ENCODE measurements around the gene LRRC17.

LRRC17 gene, protein sequence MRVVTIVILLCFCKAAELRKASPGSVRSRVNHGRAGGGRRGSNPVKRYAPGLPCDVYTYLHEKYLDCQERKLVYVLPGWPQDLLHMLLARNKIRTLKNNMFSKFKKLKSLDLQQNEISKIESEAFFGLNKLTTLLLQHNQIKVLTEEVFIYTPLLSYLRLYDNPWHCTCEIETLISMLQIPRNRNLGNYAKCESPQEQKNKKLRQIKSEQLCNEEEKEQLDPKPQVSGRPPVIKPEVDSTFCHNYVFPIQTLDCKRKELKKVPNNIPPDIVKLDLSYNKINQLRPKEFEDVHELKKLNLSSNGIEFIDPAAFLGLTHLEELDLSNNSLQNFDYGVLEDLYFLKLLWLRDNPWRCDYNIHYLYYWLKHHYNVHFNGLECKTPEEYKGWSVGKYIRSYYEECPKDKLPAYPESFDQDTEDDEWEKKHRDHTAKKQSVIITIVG

DNA sequence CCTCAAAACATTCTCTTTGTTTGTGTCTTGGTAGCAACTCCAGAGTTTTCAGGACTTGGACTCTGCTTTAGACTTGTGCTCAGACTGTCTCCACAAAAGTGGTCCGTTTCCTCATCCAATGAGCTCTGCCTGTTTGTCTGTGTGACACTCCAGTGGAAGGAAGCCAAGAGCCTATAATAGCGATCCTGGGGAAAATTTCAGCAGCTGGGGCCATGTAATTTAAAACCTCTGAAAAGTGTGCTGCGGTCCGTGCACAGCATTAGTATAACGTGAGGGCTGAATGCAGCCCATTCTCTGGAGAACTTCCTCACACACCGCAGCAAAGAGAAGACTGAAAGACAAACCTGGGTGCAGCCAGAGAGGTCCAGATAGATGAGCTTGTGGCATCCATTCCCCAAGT is at the start of gene LRRC17:
LRRC17 (plus strand) TSS at position 259 of the 400 bp plus-strand sequence. CDS start 20,914 bp downstream, outside the sequence.
- H3K4me3 ChIP-seq (ENCODE audit: low read depth, low read length): peak within 1 kb of the TSS; percentile 63
- TF ChIP-seq, protein P1, sequence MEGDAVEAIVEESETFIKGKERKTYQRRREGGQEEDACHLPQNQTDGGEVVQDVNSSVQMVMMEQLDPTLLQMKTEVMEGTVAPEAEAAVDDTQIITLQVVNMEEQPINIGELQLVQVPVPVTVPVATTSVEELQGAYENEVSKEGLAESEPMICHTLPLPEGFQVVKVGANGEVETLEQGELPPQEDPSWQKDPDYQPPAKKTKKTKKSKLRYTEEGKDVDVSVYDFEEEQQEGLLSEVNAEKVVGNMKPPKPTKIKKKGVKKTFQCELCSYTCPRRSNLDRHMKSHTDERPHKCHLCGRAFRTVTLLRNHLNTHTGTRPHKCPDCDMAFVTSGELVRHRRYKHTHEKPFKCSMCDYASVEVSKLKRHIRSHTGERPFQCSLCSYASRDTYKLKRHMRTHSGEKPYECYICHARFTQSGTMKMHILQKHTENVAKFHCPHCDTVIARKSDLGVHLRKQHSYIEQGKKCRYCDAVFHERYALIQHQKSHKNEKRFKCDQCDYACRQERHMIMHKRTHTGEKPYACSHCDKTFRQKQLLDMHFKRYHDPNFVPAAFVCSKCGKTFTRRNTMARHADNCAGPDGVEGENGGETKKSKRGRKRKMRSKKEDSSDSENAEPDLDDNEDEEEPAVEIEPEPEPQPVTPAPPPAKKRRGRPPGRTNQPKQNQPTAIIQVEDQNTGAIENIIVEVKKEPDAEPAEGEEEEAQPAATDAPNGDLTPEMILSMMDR (conservative IDR thresholded peaks at IDR 0.05; ENCODE audit: low read depth, low read length): no peak
- peak; percentile 96 for DNase-seq (ENCODE audit: low read depth)

DNA sequence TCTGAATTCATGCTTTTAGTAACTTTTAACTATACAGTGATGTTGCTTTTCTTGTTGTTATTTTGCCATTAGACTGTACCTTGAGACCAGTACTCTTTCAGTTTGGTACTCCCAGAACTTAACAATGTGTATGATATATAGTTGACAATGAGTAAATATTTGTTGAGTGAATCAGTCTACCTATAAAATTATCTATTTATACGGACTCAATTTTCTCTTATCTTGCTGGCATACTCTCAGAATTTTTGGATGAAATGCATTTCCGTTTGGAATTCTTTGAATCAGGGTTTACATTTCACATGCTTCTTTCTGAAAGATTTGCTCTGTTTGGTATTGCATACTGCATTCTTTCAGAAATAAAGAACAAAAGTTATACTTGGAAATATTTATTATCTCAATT is 47.8 kb upstream of the LRRC17 start:
- H3K4me3 ChIP-seq (ENCODE audit: low read depth, low read length): no peak overlapping the region
- TF ChIP-seq, protein P1 (conservative IDR thresholded peaks at IDR 0.05; ENCODE audit: low read depth, low read length): no peak
- no peak for DNase-seq (ENCODE audit: low read depth)

DNA sequence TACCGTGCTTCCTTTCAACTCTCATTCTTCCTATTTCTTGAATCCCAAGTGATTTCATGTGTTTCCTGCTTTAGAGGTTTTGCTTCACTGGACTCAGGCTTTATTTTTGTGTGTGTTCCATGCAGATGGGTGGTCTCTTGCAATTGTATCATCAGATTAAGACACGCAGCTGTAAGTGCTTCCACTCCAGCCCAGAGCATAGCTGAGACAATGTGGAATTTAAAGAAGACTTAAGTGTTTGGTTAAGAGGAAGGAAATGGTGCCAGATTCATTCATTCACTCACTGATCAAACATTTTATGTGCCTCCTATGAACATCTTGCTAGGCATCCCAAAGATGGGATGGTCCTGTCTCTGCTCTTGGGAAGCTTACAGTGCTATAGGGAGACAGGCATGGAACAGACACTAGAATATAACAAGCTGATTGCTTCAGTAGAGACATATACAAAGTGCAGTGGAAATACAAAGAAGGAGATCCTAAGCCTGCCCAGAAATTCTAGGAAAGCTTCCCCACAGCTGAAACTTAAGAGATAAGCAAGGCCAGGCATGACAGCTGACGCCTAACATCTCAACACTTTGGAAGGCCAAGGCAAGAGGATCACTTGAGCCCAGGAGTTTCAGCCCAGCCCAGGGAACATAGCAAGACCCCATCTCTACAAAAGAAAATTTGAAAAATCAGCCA is 46.1 kb upstream of the LRRC17 start:
- H3K4me3 ChIP-seq (ENCODE audit: low read depth, low read length): no peak overlapping the region
- no peak for DNase-seq (ENCODE audit: low read depth)
- TF ChIP-seq, protein P1 (conservative IDR thresholded peaks at IDR 0.05; ENCODE audit: low read depth, low read length): no peak

DNA sequence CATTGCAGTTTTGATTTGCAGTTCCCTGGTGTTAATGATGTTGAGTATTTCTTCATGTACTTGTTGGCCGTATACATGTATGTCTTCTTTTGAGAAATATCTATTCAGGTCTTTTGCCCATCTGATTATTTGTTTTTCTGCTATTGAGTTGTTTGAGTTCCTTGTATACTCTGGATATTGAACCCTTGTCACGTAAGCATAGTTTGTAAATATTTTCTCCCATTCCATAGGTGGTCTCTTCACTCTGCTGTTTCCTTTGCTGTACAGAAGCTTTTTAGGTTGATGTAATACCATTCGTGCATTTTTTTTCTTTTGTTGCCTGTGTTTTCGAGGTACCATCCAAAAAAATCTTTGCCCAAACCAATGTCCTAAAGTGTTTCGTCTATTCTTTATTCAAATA is 43.6 kb upstream of the LRRC17 start:
- H3K4me3 ChIP-seq (ENCODE audit: low read depth, low read length): no peak overlapping the region
- TF ChIP-seq, protein P1 (conservative IDR thresholded peaks at IDR 0.05; ENCODE audit: low read depth, low read length): no peak
- no peak for DNase-seq (ENCODE audit: low read depth)

DNA sequence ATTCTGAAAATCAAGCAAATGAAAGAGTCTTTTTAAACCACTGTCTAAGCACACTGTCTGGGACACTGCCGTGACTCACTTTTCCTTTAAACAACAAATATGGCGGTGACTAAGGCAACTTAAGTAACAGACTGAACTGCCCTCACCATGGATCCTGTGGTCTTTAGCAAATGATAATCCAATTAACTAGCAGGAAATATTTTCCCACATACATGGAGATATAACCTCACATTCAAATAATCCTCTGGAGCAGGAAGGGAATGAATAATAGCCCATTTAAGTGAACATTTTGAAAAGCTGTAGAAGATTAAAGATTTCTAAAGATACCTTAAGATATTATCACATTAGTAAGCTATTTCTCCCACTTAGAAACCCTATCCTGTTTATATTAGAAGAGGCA is 40.3 kb upstream of the LRRC17 start:
- no peak overlapping the region for H3K4me3 ChIP-seq (ENCODE audit: low read depth, low read length)
- DNase-seq (ENCODE audit: low read depth): peak; percentile 95
- TF ChIP-seq, protein P1 (conservative IDR thresholded peaks at IDR 0.05; ENCODE audit: low read depth, low read length): no peak

DNA sequence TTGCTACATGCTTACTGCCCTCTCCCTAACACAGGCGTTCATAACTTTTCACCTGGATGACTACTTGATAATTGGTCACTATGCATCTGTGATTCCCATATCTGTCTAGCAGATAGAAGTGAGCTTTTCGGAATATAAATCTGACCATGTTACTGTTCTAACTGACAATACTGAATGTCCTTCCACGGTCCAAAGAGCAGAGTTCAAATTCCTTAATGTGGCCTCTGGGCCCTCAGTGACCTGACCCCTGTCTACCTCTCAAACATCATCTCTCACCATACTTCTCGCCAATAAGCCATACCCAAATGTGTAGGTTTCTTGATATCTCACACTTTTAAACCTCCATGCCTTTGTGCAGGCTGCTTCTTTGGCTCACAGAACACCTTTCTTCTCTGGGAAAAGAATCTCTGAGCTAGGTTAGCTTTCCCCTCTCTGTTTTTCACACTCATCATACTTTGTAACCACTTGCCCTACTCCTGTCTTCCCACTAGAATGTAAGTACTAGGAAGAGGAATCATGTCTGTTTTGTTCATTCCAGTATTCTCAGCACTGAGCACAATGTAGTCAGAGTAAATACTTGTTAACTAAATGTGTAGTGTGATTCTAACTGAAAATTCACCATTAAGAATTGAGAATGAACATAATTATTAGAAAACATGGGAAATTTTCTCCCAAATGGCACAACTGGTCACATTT is 39.2 kb upstream of the LRRC17 start:
- DNase-seq (ENCODE audit: low read depth): no peak
- H3K4me3 ChIP-seq (ENCODE audit: low read depth, low read length): no peak overlapping the region
- TF ChIP-seq, protein P1 (conservative IDR thresholded peaks at IDR 0.05; ENCODE audit: low read depth, low read length): no peak
